GM21447 (cell line): Measurements from ENCODE around the gene KIAA2012.

Source experiments
- ATAC-seq: cut with Tn5 transposase; IDR thresholded peaks from one replicate; pipeline ENCODE4 v1.9.1; 2021; ENCODE audit not compliant: unreplicated experiment

Gene KIAA2012

DNA sequence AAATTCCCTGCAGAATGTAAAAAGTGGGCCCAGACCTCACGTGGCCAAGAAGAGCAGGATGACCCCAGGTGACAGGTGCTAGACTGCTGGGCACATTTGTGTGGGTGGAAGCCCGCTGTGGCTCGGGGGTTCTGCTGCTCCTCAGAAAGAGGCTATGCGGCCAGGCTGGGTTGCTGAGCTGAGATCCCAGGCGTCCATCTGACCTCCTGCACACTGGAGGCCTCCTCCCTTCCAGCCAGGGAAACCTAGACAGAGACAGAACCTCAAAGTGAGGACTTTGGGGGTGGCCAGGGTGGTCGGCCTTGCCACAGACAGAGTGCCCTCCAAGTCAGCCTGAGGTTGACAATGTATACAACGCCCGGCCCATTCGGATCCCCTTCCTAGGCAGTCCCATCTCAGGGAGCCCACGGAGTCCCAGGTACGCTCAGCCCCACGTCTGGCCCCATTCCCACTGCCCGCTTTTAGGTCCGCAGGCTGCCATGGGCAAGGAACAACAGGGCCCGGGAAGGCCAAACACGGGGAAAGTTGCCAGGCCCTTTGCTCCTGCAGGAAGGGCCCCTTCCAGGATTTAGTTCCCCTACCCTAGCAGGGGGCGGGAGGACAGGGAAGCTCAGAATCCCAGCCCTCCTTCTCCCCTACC lies 75.6 kb downstream of the KIAA2012 start:
- ATAC-seq: no peak

DNA sequence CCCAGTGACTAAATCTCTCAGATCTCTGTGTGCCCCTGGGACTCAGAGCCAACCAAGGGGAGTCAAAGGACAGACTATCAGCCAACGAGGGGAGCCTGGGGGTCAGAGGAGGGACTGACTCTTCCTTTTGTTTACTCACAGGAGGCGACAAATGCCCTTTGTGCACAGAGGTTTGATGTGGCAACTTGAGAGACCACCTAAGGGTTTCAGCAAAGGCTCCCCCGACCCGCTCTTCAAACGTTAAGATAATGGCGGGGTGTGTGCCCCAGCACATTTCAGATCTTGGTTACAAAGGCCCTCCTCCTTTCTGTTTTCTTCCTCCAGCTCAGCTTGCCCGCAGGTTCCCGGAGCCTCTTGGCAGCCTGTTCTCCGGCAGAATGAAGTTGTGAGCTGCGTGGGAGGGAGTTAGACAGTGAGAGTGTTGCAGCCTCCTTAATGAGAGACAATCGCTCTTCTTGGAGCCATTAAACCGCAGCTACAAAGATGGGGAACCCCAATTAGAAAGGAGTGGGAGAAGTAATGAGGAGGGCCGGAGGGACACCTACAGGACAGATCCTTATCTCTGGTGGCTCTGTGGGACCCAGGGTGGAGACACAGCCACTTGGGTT lies 76.2 kb downstream of the KIAA2012 start:
- ATAC-seq: no peak

- ATAC-seq: no peak
Observed at GRCh38 chr2:202149936-202150335, 76.9 kb downstream of the KIAA2012 start.

GRCh38 chr2:202152104-202152715 lies 79.2 kb downstream of the KIAA2012 start:
- no peak for ATAC-seq

- ATAC-seq: no peak
Observed at GRCh38 chr2:202154613-202155012, 81.6 kb downstream of the KIAA2012 start.

- no peak for ATAC-seq
Observed at GRCh38 chr2:202157211-202157990, 84.3 kb downstream of the KIAA2012 start.

DNA sequence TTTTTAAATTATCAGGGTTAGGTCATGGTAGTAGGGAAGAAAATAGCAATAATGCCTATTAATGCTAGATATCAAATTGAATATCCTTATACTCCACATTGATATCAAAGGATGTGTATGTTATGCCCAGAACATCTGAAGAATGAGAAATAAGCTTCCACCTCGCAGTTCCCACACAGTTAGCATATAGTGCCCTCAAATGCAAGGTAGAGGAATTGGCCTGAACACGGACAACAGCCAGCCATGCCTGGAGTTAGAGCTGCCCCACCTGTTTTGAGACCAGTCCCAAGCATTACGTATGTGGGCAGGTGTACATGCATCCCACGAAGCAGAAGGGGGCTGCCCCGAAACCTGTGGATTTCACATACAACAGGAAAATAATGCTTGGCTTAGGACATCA lies 85.7 kb downstream of the KIAA2012 start:
- no peak for ATAC-seq

DNA sequence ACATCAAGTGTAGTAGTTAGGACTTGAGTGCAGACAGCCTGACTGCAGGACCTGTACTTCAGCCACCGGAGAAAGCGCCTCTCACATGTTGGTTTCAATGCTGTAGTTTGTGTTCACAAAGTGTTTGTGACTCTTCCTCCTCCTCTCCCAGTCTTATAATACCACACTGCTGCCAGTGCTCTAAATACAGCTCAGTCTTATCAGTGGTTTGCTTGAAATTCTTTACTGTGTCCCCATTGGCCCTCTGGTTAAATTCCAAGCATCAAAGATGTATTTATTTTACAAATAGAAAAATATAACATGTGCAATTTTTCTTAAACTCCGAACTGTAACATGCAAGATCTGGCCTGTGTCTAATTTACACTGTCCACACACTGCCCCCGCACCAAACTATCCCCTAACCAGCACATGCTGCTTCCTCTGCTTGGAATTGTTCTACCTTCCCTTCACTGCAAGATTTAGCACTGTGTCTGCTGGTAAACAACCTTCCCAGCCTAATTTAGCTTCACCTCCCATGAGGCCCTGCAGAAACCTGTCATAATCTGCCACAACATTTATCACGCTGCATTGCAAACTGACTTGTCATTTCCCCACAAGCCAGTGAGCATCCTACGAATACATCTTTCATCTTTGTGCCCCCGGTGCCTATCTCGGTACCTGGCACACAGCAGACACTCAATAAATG lies 88.2 kb downstream of the KIAA2012 start:
- no peak for ATAC-seq

GRCh38 chr2:202164411-202164810 lies 91.4 kb downstream of the KIAA2012 start:
- ATAC-seq: no peak

- no peak for ATAC-seq
Observed at GRCh38 chr2:202165208-202165607, 92.2 kb downstream of the KIAA2012 start.

GRCh38 chr2:202165945-202166344 lies 92.9 kb downstream of the KIAA2012 start:
- no peak for ATAC-seq

DNA sequence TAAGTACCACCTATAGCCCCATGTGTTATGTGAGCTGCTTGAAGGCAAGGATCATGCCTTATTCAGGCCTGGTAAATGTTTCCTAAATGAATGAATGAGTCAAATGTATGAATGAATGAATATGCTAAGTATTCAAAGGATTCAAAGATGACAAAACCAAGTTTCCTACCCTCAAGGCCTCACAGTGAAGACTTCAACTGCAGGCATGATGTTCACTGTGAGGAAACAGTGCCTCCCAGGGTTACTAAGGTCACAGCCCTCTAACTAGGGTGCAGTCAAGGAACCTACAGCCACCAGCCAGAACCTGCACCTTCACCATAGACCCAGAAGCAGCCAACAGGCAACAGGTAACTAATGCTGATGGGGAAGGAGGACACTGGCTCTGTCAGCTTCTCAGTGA lies 96.1 kb downstream of the KIAA2012 start:
- ATAC-seq: no peak

- no peak for ATAC-seq
Observed at GRCh38 chr2:202169832-202170424, 96.9 kb downstream of the KIAA2012 start.

DNA sequence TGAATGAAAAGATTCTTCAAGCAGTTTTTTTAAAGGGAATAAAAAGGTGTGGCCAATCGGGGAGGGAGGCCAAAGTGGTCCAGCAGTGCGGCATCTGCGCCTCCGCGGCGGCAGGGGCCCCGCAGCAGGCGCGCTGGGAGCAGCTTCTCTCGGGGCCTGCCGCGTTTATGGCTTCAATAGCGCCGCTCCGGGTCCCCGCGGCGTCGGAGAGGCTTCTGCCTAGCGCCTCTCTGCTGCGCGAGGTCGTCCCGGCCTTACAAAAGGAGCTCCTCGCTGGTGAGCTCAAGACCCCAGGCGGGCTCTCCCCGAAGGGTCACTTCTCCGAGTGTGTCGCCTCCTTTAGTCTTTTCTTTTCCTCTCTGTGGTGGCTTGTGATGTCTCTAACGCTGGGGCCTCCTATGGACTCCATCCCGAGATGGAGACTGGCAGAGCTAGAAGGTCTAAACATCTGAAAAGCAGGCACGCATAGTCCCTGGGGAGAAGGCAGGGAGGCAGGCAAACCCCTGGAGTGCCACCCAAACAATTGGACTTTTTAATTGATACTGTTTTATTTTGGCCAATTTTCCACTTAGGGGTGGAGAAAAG lies 98.3 kb downstream of the KIAA2012 start:
- no peak for ATAC-seq

DNA sequence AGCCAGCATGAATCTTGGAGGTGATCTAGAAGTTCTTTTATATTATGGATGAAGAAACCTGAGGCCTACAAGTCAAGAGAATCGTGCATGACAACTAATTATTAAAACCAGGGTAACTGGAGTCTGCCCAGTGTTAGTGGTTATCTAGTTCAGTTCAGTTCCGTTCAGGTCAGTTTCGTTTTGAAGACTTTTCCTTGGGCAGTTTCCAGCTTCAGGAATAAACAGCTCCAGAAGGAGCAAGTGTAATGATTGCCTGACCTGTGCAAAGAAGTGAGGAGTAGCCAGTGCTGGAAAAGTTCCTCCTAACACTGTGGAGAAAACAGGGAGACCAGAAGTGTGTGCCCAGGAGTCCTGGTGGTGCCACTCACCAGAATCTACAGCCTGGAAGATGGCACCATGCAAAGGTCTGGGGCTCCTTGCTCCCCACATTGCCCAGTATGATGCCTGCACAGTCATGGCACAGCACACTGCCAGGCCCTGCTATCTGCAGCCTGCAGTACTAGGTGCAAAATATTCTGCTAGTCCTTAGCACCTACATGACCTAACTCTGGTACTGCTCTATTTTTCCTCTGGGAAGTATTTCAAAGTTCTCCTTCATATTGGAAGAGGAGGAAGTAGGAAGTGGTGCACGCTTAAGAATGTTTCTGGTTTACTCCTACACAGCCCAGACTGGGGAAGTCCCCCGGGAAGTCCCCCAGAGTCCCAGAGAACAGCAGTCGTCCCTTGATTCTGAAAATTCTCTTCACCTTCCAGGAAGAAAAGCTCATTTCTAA lies 99.6 kb downstream of the KIAA2012 start:
- peak; percentile 84 for ATAC-seq

GRCh38 chr2:202178346-202178958 lies 105.4 kb downstream of the KIAA2012 start:
- ATAC-seq: no peak

GRCh38 chr2:202184557-202184956 lies 111.5 kb downstream of the KIAA2012 start:
- no peak for ATAC-seq

- ATAC-seq: no peak
Observed at GRCh38 chr2:202185156-202185555, 112.1 kb downstream of the KIAA2012 start.

DNA sequence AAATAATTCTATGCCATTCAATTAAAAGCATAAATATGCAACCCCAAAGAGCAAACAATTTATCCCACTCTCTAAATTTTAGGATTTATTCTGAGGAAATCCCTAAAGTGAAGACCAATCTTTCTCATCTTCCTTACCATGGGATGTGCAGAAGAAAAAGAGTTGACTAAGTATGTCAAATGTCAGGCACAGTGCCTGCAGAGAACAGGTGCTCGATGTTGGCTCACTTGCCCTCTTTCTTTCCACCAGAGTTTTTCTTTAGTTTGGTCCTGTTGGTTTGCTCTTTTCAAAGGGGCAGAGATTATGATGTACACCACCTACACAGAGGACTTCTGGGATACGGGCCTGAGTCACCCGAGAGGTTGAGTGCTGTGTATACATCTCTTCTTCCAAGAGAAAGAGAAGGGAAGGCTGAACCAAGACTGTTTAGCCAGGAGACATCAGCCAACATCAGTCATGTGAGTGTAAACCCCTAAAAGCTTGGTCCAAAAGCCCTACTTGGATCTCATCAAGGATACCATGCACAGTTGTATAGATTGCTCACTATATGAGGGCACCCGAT lies 113.7 kb downstream of the KIAA2012 start:
- ATAC-seq: no peak
